K562 treated with DMSO at 1 percent for 24 hours (cell line): ENCODE results near the gene OR10S1. TPM values are rescaled to one million over a fixed set of nuclear protein-coding genes. Genes with fewer than 3 reads are reported as not detected.

Experiments used
- total RNA-seq: library from RNA; unstranded; fragments of 300-600 nt; gene quantifications from 2 replicates; pipeline ENCODE4 v1.2.3, GENCODE V29; 2022; ENCODE audit warnings: low read depth; ENCODE audit not compliant: insufficient read depth

Gene OR10S1, protein sequence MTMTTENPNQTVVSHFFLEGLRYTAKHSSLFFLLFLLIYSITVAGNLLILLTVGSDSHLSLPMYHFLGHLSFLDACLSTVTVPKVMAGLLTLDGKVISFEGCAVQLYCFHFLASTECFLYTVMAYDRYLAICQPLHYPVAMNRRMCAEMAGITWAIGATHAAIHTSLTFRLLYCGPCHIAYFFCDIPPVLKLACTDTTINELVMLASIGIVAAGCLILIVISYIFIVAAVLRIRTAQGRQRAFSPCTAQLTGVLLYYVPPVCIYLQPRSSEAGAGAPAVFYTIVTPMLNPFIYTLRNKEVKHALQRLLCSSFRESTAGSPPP
- total RNA-seq = not detected in 2 replicates

DNA sequence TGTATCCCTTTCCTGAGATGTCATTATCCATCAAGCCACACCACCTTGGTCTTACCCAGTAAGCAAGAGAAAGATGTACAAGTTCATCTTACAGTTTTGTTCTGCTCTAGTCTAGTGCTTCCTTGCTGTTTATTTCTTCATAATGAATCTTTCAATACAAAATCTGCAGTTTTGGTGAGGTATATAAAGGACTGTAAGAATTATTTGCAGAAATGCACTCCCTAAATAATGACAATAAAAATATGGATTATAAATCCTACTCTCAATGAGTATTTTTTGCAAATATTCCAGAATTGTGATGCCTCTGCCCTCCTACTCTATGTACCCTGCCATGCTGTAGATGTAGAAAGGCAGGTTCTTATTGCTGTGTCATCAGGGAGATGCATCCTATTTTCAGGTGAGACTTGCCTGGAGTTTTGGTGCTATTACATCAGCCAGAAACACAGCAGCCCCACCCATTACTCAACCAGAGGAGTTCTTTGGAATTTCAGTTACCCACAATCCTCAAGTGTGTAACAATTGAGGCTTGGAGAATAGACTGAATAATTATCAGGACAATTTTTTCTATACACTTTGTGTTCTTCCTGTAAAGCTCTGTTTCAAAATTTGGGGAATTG is at the start of gene OR10S1:
TSS of gene OR10S1 (minus strand) at position 51 of the 617 bp plus-strand sequence. CDS start 117 bp downstream, outside the sequence.

DNA sequence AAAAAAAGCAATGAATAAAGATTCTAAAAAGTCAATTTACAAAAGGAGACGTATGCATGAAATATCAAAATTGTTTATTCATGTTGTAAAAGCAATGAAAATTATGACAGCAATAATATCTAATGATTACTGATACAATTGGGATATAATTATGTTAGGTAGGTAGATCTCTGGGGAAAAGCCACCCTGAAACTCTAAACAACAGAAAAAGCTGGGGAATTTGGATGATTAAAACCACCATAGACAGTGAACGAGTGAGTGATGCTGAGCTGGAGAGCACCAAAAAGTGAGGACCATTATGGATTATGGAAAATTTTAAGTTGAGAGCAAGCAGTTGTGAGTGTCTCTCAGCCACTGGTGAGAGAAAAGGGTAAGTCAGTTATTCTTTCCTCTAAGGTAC is 48.9 kb upstream of the OR10S1 start, which contains the start of gene OR10G8:
TSS of gene OR10G8 (plus strand) at position 301 of the 400 bp plus-strand sequence. CDS start 2,825 bp downstream, outside the sequence.

DNA sequence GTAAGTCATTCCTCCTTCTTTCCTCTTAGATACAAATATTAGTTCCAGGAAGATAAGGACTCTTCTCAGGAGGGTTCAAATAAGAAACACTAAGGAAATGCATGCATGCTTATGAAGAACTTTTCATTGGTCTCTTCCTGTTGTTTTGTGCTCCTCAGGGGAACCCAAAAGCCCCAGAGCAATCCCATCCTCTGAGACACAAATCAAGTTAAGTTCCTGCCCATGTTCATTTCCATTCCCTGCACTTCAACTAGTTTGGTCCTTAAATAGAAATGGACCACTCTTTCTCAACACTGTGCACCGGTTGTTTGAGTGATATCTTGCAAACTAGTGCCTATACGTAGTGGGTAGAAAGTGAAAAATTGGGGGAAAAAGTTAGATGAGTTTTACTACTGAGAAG is 35.1 kb upstream of the OR10S1 start, which contains the start of gene OR10G4:
TSS of gene OR10G4 (plus strand) at position 301 of the 400 bp plus-strand sequence. CDS start 2,578 bp downstream, outside the sequence.

DNA sequence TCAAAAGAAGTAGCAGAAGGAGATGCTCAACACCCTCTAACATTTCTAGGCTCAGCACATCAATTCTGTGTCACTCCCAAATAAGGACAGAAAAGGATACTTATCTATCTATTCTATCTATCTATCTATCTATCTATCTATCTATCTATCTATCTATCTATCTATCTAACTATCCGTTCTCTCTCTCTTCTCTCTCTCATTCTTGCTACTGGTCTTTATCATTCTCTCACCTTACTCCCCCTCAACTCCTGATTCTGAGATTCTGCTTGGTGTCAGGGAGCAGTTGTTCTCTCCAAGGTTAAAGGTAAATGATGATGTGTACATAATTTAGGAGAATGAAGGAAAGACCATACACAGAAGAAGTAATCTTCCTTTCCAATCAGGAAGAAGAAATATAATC is 17.5 kb upstream of the OR10S1 start, which contains the start of gene OR10G6:
TSS of gene OR10G6 (minus strand) at position 43 of the 400 bp plus-strand sequence. CDS start at position 43, 0 bp downstream.

DNA sequence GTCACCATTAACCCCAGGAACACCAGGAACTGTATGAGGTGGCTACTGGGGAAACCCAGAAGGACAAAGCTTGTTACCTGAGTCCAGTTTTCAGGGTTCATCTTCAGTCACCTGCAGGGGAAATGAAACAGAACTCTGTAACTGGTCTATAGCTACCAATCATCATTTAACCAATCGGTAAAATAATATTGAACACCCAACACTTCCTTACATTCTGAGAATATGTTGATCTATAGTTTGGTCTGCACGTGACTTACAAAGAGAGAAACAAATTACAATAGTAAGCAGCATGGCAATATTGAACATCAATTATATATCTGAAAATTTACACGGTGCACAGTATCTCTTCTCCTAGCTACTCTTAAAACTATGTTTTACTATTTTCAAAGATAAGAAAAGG is 33.8 kb downstream of the OR10S1 start, which contains the start of gene OR6T1:
TSS of gene OR6T1 (minus strand) at position 101 of the 400 bp plus-strand sequence. CDS start at position 101, 0 bp downstream.

DNA sequence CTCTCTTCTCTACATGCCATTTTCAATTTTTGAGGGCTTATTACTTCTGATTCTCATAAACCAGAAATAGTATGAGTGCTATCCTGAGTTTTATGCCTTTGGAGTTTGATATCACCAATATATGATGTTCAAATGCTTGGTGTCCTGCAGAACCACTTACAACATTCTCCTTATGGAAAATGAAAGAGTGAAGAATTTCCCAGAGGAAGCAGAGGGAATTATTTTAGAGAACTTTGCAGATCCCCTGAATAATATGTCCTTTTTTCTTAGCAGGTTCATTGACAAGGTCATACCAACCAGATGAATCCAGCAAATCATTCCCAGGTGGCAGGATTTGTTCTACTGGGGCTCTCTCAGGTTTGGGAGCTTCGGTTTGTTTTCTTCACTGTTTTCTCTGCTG is 38.3 kb downstream of the OR10S1 start, which contains the start of gene OR4D5:
TSS of gene OR4D5 (plus strand) at position 301 of the 400 bp plus-strand sequence. CDS start at position 301, 0 bp downstream.

Other genes starting within 250 kb of the OR10S1 start
- gene ZNF202, start 236.1 kb downstream of the OR10S1 start, total RNA-seq = 3.5 and 4.8 TPM in 2 replicates
- not detected in 2 replicates for gene OR6X1, start 223.3 kb downstream of the OR10S1 start, total RNA-seq
- not detected in 2 replicates for gene OR6M1, start 171.4 kb downstream of the OR10S1 start, total RNA-seq
- gene TMEM225, start 92.1 kb downstream of the OR10S1 start, total RNA-seq = not detected in 2 replicates
- gene OR8D4, start 75.6 kb downstream of the OR10S1 start, total RNA-seq = not detected in 2 replicates
- gene OR4D5, start 38.2 kb downstream of the OR10S1 start, total RNA-seq = not detected in 2 replicates
- gene OR6T1, start 33.9 kb downstream of the OR10S1 start, total RNA-seq = not detected in 2 replicates
- not detected in 2 replicates for gene OR10G6, start 17.4 kb upstream of the OR10S1 start, total RNA-seq
- not detected in 2 replicates for gene OR10G4, start 35.2 kb upstream of the OR10S1 start, total RNA-seq
- not detected in 2 replicates for gene OR10G9, start 45.2 kb upstream of the OR10S1 start, total RNA-seq
- not detected in 2 replicates for gene OR10G8, start 49.0 kb upstream of the OR10S1 start, total RNA-seq
- gene OR10G7, start 63.5 kb upstream of the OR10S1 start, total RNA-seq = not detected in 2 replicates
- gene VWA5A, start 137.7 kb upstream of the OR10S1 start, total RNA-seq = 16.7 and 17.6 TPM in 2 replicates
- not detected in 2 replicates for gene OR10D3, start 205.6 kb upstream of the OR10S1 start, total RNA-seq